Activated CD8-positive, alpha-beta T cell treated with anti-CD3 and anti-CD28 coated beads, Interleukin-2, amount 10 ng/mL, durations not matched to agents 7 days and 5 days (primary cell): Measurements from ENCODE around the gene GMPR. TPM values are rescaled to one million over a fixed set of nuclear protein-coding genes. Genes with fewer than 3 reads are reported as not detected.
A peak's percentile ranks its signal among the peaks of the same experiment; 100 is the strongest.
"Not testable (repeated sequence)": the region's sequence is repeated elsewhere in the genome, so short reads cannot be mapped to it uniquely, and the experiment has no call there.

Experiments
- ATAC-seq: fragments of 150-1000 bp; cut with Tn5 transposase; one replicate; pipeline ENCODE4 v1.10.0; 2021; ENCODE audit warnings: moderate library complexity
- CTCF ChIA-PET: fragments of 350-600 bp; sonication (Branson Sonifier 250); formaldehyde crosslinking; loops from one replicate; lab custom pipeline; 2021; ENCODE audit warnings: antibody characterized with exemption; lab: Charles Lee
- POLR2A ChIA-PET: fragments of 350-600 bp; sonication (Branson Sonifier 250); formaldehyde crosslinking; loops from one replicate; lab custom pipeline; 2021; ENCODE audit warnings: antibody characterized with exemption; lab: Charles Lee
- DNase-seq: peaks from one replicate; pipeline ENCODE4 v3.0.0-alpha.2; 2020
- H3K27ac Mint-ChIP-seq: one replicate; pipeline ENCODE4 v1.8.0; 2021; ENCODE audit warnings: mild to moderate bottlenecking, mixed read lengths
- H3K27me3 Mint-ChIP-seq: one replicate; pipeline ENCODE4 v1.8.0; 2021; ENCODE audit warnings: low read depth, mixed read lengths
- H3K36me3 Mint-ChIP-seq: one replicate; pipeline ENCODE4 v1.8.0; 2021; ENCODE audit warnings: low read depth, mixed read lengths
- H3K4me1 Mint-ChIP-seq: one replicate; pipeline ENCODE4 v1.8.0; 2021; ENCODE audit warnings: low read depth, mixed read lengths
- H3K4me3 Mint-ChIP-seq: one replicate; pipeline ENCODE4 v1.8.0; 2021; ENCODE audit warnings: mild to moderate bottlenecking, mixed read lengths
- H3K9me3 Mint-ChIP-seq: one replicate; pipeline ENCODE4 v1.8.0; 2022; ENCODE audit warnings: mixed read lengths; ENCODE audit not compliant: insufficient read depth
- total RNA-seq, 2 experiments: library from RNA; stranded (reverse); gene quantifications; one replicate each; pipeline ENCODE4 v1.2.3, GENCODE V29; 2021

The GMPR gene
- total RNA-seq, 2 experiments from 2014 or later, result 8.9 to 11.0 TPM

GRCh38 chr6:16205377-16206144, 32.8 kb upstream of the GMPR start:
- Mint-ChIP-seq H3K9me3 (no peaks in the 10 kb centered on the region), H3K4me3 (no peak overlapping the region), H3K4me1 (peaks cover 6% of the 10 kb centered on the region), H3K36me3 (no peaks in the 10 kb centered on the region), H3K27ac (no peak overlapping the region), H3K27me3 (peaks cover 15% of the 10 kb centered on the region)
- ATAC-seq (no peak), DNase-seq (no peak)
- ChIA-PET POLR2A (interaction anchor here (0.6 to 1.4 kb wide), 2 partner anchors 77 to 82 kb away, joined by 3 read pairs; partner anchors contain the start of gene MYLIP), CTCF (interaction anchor here (0.6 to 7.4 kb wide), 19 partner anchors 9 to 553 kb away, joined by 3 to 54 read pairs (median 4); partner anchors contain the start of gene MYLIP)

- H3K27ac Mint-ChIP-seq, result no peak overlapping the region
- POLR2A ChIA-PET, result interaction anchor here (1.4 kb wide), 1 partner anchor 78 kb away, joined by 3 read pairs; the partner anchor contains the start of gene MYLIP
- CTCF ChIA-PET, result interaction anchor here (0.7 to 7.4 kb wide), 11 partner anchors 9 to 554 kb away, joined by 3 to 54 read pairs (median 4); partner anchors contain the start of gene MYLIP
- ATAC-seq (no peak), DNase-seq (peak; percentile 56)
- H3K27me3 Mint-ChIP-seq, result peaks cover 15% of the 10 kb centered on the region
- peaks cover 6% of the 10 kb centered on the region for H3K4me1 Mint-ChIP-seq
- no peaks in the 10 kb centered on the region for H3K36me3 Mint-ChIP-seq
- H3K9me3 Mint-ChIP-seq, result no peaks in the 10 kb centered on the region
- H3K4me3 Mint-ChIP-seq, result no peak overlapping the region
These were observed 31.8 kb upstream of the GMPR start for GRCh38 chr6:16206595-16207037.

GRCh38 chr6:16208989-16209388, 29.4 kb upstream of the GMPR start:
- POLR2A ChIA-PET, result no interaction called here
- H3K4me1 Mint-ChIP-seq, result peaks cover 6% of the 10 kb centered on the region
- H3K9me3 Mint-ChIP-seq, result no peaks in the 10 kb centered on the region
- no peaks in the 10 kb centered on the region for H3K36me3 Mint-ChIP-seq
- H3K27me3 Mint-ChIP-seq, result peaks cover 17% of the 10 kb centered on the region
- CTCF ChIA-PET, result interaction anchor here (1.5 to 7.4 kb wide), 3 partner anchors 26 to 518 kb away, joined by 3 to 43 read pairs (median 16); no protein-coding TSS in a partner anchor
- ATAC-seq, result no peak
- no peak overlapping the region for H3K4me3 Mint-ChIP-seq
- H3K27ac Mint-ChIP-seq, result no peak overlapping the region
- no peak for DNase-seq

GRCh38 chr6:16209539-16209938, 28.8 kb upstream of the GMPR start:
- H3K9me3 Mint-ChIP-seq, result no peaks in the 10 kb centered on the region
- H3K4me3 Mint-ChIP-seq, result no peak overlapping the region
- H3K4me1 Mint-ChIP-seq, result peaks cover 6% of the 10 kb centered on the region
- H3K36me3 Mint-ChIP-seq, result no peaks in the 10 kb centered on the region
- peaks cover 22% of the 10 kb centered on the region for H3K27me3 Mint-ChIP-seq
- no peak overlapping the region for H3K27ac Mint-ChIP-seq
- no peak for DNase-seq
- no peak for ATAC-seq
- ChIA-PET CTCF (interaction anchor here (0.8 to 7.4 kb wide), 3 partner anchors 26 to 518 kb away, joined by 4 to 43 read pairs (median 16); no protein-coding TSS in a partner anchor), POLR2A (no interaction called here)

- DNase-seq (no peak), ATAC-seq (no peak)
- Mint-ChIP-seq H3K4me3 (no peak overlapping the region), H3K4me1 (peaks cover 14% of the 10 kb centered on the region), H3K36me3 (no peaks in the 10 kb centered on the region), H3K9me3 (no peaks in the 10 kb centered on the region), H3K27me3 (peaks cover 33% of the 10 kb centered on the region), H3K27ac (no peak overlapping the region)
- POLR2A ChIA-PET, result no interaction called here
- CTCF ChIA-PET, result interaction anchor here (0.7 kb wide), 1 partner anchor 9 kb away, joined by 3 read pairs; no protein-coding TSS in a partner anchor
These were observed 26.1 kb upstream of the GMPR start for GRCh38 chr6:16212276-16212675.

- DNase-seq, result no peak
- Mint-ChIP-seq H3K9me3 (no peaks in the 10 kb centered on the region), H3K4me1 (peaks cover 14% of the 10 kb centered on the region), H3K27ac (no peak overlapping the region), H3K4me3 (no peak overlapping the region), H3K36me3 (no peaks in the 10 kb centered on the region), H3K27me3 (peaks cover 29% of the 10 kb centered on the region)
- CTCF ChIA-PET, result interaction anchor here (0.7 to 1.3 kb wide), 3 partner anchors 9 to 525 kb away, joined by 3 read pairs; no protein-coding TSS in a partner anchor
- POLR2A ChIA-PET, result interaction anchor here (0.6 kb wide), 1 partner anchor 17 kb away, joined by 4 read pairs; no protein-coding TSS in a partner anchor
- ATAC-seq, result no peak
These were observed 21.8 kb upstream of the GMPR start for GRCh38 chr6:16216501-16217155.

- Mint-ChIP-seq H3K4me1 (peaks cover 14% of the 10 kb centered on the region), H3K4me3 (no peak overlapping the region), H3K36me3 (no peaks in the 10 kb centered on the region), H3K27ac (no peak overlapping the region), H3K27me3 (peaks cover 25% of the 10 kb centered on the region), H3K9me3 (no peaks in the 10 kb centered on the region)
- ChIA-PET CTCF (interaction anchor here (0.7 to 0.9 kb wide), 3 partner anchors 10 to 526 kb away, joined by 3 read pairs; no protein-coding TSS in a partner anchor), POLR2A (no interaction called here)
- DNase-seq (no peak), ATAC-seq (no peak)
These were observed 21.1 kb upstream of the GMPR start for GRCh38 chr6:16217156-16217721.

- ChIA-PET CTCF (interaction anchor here (1.6 kb wide), 1 partner anchor 17 kb away, joined by 6 read pairs; no protein-coding TSS in a partner anchor), POLR2A (no interaction called here)
- no peaks in the 10 kb centered on the region for H3K4me1 Mint-ChIP-seq
- H3K4me3 Mint-ChIP-seq, result no peak overlapping the region
- DNase-seq, result no peak
- H3K27me3 Mint-ChIP-seq, result peaks cover 14% of the 10 kb centered on the region
- H3K9me3 Mint-ChIP-seq, result no peaks in the 10 kb centered on the region
- no peak for ATAC-seq
- H3K36me3 Mint-ChIP-seq, result no peaks in the 10 kb centered on the region
- H3K27ac Mint-ChIP-seq, result no peak overlapping the region
These were observed 15.6 kb upstream of the GMPR start for GRCh38 chr6:16222826-16223225.

- H3K4me1 Mint-ChIP-seq, result no peaks in the 10 kb centered on the region
- ChIA-PET POLR2A (no interaction called here), CTCF (interaction anchor here (1.6 kb wide), 1 partner anchor 17 kb away, joined by 6 read pairs; no protein-coding TSS in a partner anchor)
- ATAC-seq, result no peak
- H3K9me3 Mint-ChIP-seq, result no peaks in the 10 kb centered on the region
- H3K36me3 Mint-ChIP-seq, result no peaks in the 10 kb centered on the region
- H3K27ac Mint-ChIP-seq, result no peak overlapping the region
- H3K4me3 Mint-ChIP-seq, result no peak overlapping the region
- peaks cover 14% of the 10 kb centered on the region for H3K27me3 Mint-ChIP-seq
- DNase-seq, result no peak
These were observed 15.0 kb upstream of the GMPR start for GRCh38 chr6:16223362-16223761.

GRCh38 chr6:16224409-16224808, 14.0 kb upstream of the GMPR start:
- Mint-ChIP-seq H3K4me3 (no peak overlapping the region), H3K9me3 (no peaks in the 10 kb centered on the region), H3K27ac (no peak overlapping the region), H3K36me3 (no peaks in the 10 kb centered on the region), H3K27me3 (peaks cover 11% of the 10 kb centered on the region), H3K4me1 (no peaks in the 10 kb centered on the region)
- CTCF ChIA-PET, result interaction anchor here (1.6 kb wide), 1 partner anchor 19 kb away, joined by 6 read pairs; no protein-coding TSS in a partner anchor
- POLR2A ChIA-PET, result no interaction called here
- DNase-seq, result no peak
- ATAC-seq, result no peak

GRCh38 chr6:16225062-16225731, 13.2 kb upstream of the GMPR start:
- H3K9me3 Mint-ChIP-seq, ATAC-seq, CTCF ChIA-PET, POLR2A ChIA-PET, H3K36me3 Mint-ChIP-seq, H3K27ac Mint-ChIP-seq, H3K4me1 Mint-ChIP-seq, DNase-seq, H3K4me3 Mint-ChIP-seq: not testable (repeated sequence)
- peaks cover 11% of the 10 kb centered on the region for H3K27me3 Mint-ChIP-seq
